Measurements from ENCODE around the gene ACTR5. TPM values are rescaled to one million over a fixed set of nuclear protein-coding genes. Genes with fewer than 3 reads are reported as not detected.

ACTR5 gene
- total RNA-seq, 1 experiment from 2014 or later, result 14.1 TPM

DNA sequence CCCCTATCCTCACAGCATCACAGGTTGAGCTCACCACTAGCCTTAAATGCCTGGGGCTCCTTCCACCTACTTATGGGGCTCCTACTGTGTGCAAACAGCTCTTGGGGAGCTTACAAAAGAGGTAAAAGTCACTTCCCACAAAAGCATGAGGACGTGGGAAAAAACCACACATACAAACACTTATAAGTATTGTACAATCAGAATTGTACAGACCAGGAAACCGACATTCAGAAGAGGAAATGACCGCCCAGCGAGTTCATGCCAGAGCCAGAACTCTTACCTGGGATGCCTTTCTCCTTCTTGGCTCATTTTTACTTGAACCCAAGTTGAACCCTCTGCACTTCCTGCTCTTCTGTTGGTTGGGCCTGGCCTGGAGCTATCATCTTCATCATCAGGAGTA, 50.9 kb downstream of the ACTR5 start:
- H3K27ac Mint-ChIP-seq, result no peak overlapping the region
- H2BK20ac ChIP-seq (ENCODE audit: low read depth, low read length, poor library complexity, severe bottlenecking), result no peak overlapping the region
- no peaks in the 10 kb centered on the region for H3K79me2 ChIP-seq (ENCODE audit: insufficient read depth, low read length)

More for the DNA sequence above, 50.9 kb downstream of the ACTR5 start:
- peak; percentile 5 for DNase-seq
- Histone ChIP-seq H3K4me2 (ENCODE audit: insufficient read depth, insufficient read length, low read length) (no peak overlapping the region), H2BK5ac (ENCODE audit: insufficient read length, low read length) (no peak overlapping the region), H3K4ac (ENCODE audit: low read depth, low read length) (no peak overlapping the region), H4K20me1 (ENCODE audit: control insufficient read depth, insufficient read depth, insufficient read length) (no peaks in the 10 kb centered on the region), H2BK120ac (ENCODE audit: low read depth, low read length, poor library complexity, severe bottlenecking) (no peak overlapping the region), H3K9ac (ENCODE audit: extremely low read depth, insufficient read length, low read length) (no peak overlapping the region), H2AFZ (ENCODE audit: low read length) (no peak overlapping the region), H4K5ac (ENCODE audit: insufficient read length, low read depth, low read length) (no peak overlapping the region), H3K23ac (ENCODE audit: insufficient read length, low read depth, low read length) (no peak overlapping the region), H3T11ph (ENCODE audit: low read length) (no peak overlapping the region), H4K8ac (replicated peaks; ENCODE audit: insufficient read length, low read depth, low read length) (no peak overlapping the region), H2AK5ac (ENCODE audit: insufficient read length, low read length) (no peak overlapping the region), H3K79me1 (ENCODE audit: insufficient read depth, low read depth, low read length, poor library complexity, severe bottlenecking) (no peaks in the 10 kb centered on the region), H3K4me1 (ENCODE audit: insufficient read depth, low read length) (peaks cover 3% of the 10 kb centered on the region; the same call in 1 of the 2 replicates), H3K27ac (ENCODE audit: insufficient read length, low read depth, low read length) (no peak overlapping the region), H3K23me2 (ENCODE audit: insufficient read length, low read depth, low read length, poor library complexity, severe bottlenecking) (no peaks in the 10 kb centered on the region), H3K56ac (ENCODE audit: insufficient read length, low read depth, low read length) (no peak overlapping the region), H3K27me3 (ENCODE audit: insufficient read depth, low read length) (no peaks in the 10 kb centered on the region), H3K18ac (ENCODE audit: insufficient read length, low read depth, low read length) (no peak overlapping the region), H2BK15ac (ENCODE audit: low read depth, low read length) (no peak overlapping the region), H3K14ac (ENCODE audit: insufficient read depth, low read length) (no peak overlapping the region), H3K9me3 (ENCODE audit: control insufficient read depth, low read depth, low read length) (no peaks in the 10 kb centered on the region), H2BK12ac (ENCODE audit: insufficient read length, low read depth, low read length) (no peak overlapping the region), H4K91ac (ENCODE audit: insufficient read length, low read depth, low read length) (no peak overlapping the region)
- Mint-ChIP-seq H3K27me3 (ENCODE audit: low read depth) (peaks cover 3% of the 10 kb centered on the region), H3K4me3 (no peak overlapping the region), H3K4me1 (peaks cover 9% of the 10 kb centered on the region in 2 experiments), H3K9me3 (peaks cover 7 to 12% of the 10 kb centered on the region in 2 experiments), H3K36me3 (ENCODE audit: insufficient read depth in 1 of 3, low read depth in 3 of 3) (peaks cover 2 to 7% (median 2%) of the 10 kb centered on the region in 3 experiments; a peak in 3 of 7 replicates)
- no CpG with 5 or more reads among the region's 4 CpGs for WGBS (ENCODE audit: extremely low coverage, insufficient read length, low lambda C conversion rate)
- TF ChIP-seq, protein P1, sequence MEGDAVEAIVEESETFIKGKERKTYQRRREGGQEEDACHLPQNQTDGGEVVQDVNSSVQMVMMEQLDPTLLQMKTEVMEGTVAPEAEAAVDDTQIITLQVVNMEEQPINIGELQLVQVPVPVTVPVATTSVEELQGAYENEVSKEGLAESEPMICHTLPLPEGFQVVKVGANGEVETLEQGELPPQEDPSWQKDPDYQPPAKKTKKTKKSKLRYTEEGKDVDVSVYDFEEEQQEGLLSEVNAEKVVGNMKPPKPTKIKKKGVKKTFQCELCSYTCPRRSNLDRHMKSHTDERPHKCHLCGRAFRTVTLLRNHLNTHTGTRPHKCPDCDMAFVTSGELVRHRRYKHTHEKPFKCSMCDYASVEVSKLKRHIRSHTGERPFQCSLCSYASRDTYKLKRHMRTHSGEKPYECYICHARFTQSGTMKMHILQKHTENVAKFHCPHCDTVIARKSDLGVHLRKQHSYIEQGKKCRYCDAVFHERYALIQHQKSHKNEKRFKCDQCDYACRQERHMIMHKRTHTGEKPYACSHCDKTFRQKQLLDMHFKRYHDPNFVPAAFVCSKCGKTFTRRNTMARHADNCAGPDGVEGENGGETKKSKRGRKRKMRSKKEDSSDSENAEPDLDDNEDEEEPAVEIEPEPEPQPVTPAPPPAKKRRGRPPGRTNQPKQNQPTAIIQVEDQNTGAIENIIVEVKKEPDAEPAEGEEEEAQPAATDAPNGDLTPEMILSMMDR (conservative IDR thresholded peaks at IDR 0.05), result no peak

All from H9 (cell line).